Measurements from ENCODE around the gene TSPAN18.

TSPAN18 gene

GRCh38 chr11:44797051-44797450 is 70.3 kb downstream of the TSPAN18 start:
- DNase-seq (ENCODE audit: low read depth in 2 of 2): no peak

DNA sequence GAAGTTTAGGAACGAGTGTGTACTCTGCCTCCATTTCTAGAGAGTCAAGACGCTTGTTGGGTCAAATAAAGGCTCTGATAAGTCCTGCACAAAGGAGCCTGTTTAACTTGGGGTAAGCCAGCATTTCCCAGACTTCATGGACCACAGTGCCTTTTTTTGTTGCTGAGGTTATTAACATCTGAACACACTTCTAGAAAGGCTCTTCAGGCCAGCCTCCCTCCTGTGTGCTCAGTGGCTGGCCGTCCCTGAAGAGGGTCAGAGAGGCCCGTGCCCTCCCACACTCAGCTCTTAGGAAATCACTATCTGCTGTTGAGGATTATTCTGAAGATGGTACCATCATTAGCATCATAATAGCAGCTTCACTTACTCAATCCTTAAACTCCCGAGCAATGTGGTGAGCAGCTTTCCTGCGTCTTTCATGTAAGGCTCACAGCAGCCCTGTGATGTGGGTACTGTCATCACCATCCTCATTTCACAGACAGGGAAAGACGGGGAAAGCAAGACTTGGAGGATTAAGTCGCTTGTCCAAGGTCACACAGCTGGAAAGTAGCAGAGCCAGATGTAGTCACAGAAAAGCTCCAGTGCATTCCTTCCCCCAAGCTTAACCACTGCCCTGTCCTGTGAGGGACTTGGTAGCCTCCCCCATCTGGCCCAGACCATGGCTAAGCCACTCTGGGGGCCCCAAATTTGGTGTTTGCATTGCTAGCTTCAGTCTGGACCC is 71.3 kb downstream of the TSPAN18 start:
- no peak for DNase-seq (ENCODE audit: low read depth in 2 of 2)

- no peak for DNase-seq (ENCODE audit: low read depth in 2 of 2)
These were observed 71.8 kb downstream of the TSPAN18 start for GRCh38 chr11:44798607-44798972.

- no peak for DNase-seq (ENCODE audit: low read depth in 2 of 2)
These were observed 72.2 kb downstream of the TSPAN18 start for GRCh38 chr11:44799012-44799411.

DNA sequence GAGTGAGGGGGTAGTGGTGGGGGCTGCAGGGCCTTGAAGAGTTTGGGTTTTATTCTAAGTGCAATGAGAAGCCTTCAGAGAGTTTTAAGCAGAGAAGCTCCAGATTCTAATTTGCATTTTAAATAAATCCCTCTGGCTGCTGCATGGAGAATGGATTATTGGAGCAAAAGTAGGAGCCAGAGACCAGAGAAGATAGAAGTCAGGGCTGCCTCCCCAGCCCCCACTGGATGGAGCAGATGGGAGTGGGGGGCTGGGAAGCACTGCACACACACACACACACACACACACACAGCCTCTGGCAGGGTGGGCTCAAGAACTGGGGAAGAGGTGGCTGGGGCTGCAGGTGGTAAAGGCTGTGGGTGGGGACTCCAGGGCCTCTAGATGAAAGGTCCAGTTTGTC is 75.6 kb downstream of the TSPAN18 start:
- no peak for DNase-seq (ENCODE audit: low read depth in 2 of 2)

- DNase-seq (ENCODE audit: low read depth in 2 of 2): no peak
These were observed 76.2 kb downstream of the TSPAN18 start for GRCh38 chr11:44803009-44803408.

DNA sequence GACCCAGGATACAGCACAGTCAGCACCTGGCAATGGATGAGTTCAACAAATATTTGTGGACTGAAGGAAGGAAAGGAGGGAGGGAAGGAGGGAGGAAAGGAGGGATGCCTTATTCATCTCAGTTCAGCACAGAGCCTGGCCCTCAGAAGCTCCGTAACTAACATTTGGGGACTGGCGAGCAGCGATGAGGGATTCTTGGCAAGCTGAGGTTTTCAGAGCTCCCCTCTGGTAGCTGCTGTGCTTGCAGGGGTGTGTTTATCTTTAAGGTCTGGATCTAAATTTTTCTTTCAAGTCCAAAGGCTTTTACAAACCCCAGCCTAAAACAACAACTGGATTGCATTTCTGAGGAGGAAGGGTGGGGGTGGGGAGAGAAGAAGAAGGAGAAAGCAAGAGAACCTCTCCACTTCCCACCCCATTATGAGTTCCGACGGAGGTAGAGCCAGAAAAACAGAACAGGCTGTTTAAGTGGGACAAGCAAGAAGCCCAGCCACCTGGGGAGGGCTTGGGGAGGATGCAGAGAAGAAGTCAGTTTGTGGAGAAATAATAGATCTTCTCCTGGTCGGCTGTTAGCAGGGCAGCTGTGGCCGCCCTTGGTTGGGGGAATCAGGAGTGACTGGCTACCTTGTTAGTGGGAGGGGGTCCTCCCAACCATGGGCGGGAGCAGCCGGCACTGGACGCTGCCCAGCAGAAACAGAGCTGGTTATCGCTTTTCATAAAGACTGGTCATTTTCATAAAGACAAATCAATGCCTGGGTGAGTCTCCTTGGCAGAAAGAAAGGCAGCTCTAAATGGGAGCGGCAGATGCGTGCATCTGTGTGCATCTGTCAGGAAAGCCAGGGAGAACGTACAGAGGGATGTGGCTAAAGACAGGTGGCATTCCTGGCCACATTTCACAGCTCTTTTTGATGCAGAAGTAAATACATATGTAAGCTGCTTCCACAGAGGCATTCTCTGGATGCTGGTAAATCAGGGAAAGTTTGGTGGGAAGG is 78.0 kb downstream of the TSPAN18 start:
- no peak for DNase-seq (ENCODE audit: low read depth in 2 of 2)

- no peak for DNase-seq (ENCODE audit: low read depth in 2 of 2)
These were observed 78.8 kb downstream of the TSPAN18 start for GRCh38 chr11:44805596-44805995.

GRCh38 chr11:44808053-44808753 is 81.4 kb downstream of the TSPAN18 start:
- DNase-seq (ENCODE audit: low read depth in 2 of 2): no peak

DNA sequence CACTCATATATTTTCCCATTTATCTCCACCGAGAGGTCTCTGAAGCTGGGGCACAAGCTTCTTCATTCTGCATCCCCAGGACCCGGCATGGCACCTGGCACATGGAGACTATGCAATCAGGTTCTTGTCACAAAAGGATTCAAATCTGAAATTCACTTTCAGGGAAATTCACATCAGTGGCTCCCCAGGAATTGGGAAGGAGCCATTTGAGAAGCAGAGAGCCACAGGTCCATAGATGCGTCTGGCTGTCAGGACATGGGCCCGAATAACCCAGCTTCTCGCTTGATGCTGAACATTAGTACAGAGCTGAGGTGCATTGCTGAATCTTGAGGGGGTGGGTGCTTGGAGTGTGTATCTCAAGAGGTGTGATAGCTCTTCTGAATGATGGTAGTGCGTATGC is 82.5 kb downstream of the TSPAN18 start:
- DNase-seq (ENCODE audit: low read depth in 2 of 2): no peak

DNA sequence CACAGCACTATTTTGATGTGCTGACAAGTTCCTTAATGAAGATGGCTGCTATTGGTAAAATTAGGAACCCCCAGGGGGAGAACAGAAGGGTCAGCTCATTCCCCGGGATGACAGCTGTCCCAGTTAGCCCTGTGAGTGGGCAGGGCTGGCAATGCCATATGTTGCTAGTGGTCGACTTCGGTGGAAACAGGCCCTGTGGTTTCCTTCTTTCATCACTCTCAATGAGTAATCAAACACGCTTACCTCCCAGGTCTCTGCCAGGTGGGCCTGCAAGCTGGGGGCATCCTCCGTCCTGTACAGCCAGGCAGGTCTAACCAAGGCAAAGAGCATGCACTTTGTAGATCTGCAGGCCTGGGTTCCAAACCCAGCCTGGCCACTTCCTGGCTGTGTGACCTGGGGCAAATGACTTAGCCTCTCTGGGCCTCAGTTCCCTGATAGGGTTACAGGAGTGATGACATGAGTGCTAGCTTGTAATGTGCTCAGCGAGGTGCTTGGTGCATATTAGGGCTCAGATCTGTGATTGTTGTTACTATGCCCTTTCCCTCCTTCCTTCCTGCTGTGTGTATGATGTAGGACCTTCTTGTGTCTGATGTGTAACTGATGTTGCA is 85.2 kb downstream of the TSPAN18 start:
- DNase-seq (ENCODE audit: low read depth in 2 of 2): no peak

- no peak for DNase-seq (ENCODE audit: low read depth in 2 of 2)
These were observed 86.2 kb downstream of the TSPAN18 start for GRCh38 chr11:44812971-44813370.

DNA sequence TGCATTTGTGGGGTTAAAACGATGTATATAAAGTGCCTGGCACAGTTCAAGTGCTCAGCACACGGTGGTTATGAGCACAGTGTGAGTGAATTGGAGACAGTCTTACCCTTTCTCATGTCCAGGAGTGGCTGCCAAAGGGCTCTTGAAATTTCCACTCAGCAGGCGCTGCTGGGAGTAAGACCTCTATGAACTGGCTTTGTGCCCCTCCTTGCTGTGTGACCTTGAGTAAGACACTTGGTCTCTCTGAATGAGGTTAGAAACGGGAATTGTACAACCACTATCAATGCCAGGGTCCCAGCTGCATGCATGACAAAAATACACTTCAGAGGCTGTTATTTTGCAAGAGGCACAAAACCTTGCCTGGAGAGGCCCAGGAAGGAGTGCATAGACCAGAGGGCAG is 86.6 kb downstream of the TSPAN18 start:
- DNase-seq (ENCODE audit: low read depth in 2 of 2): no peak

DNA sequence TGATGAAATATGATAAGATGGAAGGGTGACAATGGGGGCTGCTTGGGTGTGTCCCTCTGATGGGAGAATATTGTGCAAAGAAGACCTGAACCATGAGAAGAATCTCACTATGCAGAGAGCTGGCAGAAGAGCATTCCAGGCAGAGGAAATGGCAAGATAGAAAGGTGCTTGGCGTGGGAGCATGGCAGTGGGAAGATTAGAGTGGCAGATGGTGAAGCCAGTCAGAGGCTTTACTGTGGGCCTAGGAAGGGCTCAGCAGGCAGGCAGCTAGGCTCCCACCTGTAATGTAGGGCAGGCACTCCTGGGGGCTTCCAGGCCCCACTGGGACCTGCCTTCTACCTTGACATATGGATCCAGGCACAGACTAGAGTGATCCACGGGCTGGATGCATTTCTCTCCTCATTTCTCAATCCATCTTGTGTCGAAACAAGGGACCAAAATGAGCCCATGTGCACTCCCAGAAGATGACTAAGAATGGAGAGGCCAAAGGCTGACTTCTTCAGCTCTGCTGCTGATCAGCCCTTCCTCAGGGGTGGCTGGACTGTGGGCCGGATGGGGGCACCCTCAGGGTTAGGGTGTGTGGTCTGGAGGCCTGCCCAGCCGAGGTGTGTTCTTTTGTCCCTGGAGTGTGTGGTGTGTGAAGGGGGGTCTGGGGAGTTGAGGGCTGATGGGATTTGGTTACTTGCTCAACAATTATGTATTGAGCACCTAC is 88.3 kb downstream of the TSPAN18 start:
- DNase-seq (ENCODE audit: low read depth in 2 of 2): no peak

- no peak for DNase-seq (ENCODE audit: low read depth in 2 of 2)
These were observed 89.2 kb downstream of the TSPAN18 start for GRCh38 chr11:44815917-44816456.

DNA sequence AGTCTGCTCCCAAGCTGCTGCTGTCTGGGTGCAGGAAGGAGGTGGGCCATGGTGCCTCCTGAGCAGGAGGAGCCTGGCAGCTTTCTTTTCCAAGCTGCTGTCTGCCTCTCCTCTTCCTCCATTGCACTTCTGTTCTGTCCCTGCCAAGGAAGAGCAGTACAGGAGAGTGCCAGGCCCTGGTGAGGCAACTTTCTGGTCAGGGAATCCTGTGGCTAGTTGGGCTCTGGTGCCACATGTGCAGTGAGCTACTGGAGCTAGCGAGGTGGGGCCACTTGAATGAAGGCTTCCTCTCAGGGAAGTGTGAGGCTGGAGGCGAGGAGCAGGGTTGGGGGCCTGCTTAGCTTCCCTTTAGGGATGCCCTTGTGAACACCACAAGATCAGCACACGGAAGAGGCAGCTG is 90.0 kb downstream of the TSPAN18 start:
- DNase-seq (ENCODE audit: low read depth in 2 of 2): no peak

DNA sequence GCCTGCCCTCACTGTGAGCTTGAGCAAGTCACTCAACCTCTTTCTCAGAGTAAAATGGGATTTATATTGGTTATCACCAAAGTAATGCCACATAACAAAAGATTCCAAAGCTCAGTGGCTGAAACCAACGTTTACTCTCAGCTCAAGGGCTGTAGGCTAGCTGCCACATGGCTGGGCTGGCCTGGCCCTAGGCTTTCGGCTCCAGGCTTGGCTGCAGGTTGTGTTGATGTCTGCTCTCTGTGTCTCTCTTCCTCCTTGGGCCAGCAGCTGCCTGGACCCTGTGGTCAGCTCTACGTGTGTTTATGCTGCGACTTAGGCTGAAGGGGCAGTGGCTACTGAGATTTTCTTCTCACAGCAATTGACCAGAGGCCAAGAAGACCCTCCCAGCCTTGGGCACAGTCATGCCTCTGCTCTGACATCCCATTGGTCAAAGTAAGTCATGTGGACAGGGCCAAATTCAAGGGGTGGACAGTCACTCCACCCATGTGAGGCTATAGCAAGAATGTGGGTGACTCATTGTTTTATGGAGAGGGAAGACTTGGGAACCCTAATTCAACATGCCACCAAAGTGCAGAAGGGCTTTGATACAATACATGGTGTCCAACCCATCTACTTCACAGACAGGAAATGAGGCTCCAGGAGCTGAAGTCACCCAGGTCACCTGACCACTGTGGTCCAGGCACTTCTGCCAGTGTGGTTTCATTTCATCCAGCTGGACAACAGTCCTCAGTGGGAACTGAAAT is 90.6 kb downstream of the TSPAN18 start:
- no peak for DNase-seq (ENCODE audit: low read depth in 2 of 2)

DNA sequence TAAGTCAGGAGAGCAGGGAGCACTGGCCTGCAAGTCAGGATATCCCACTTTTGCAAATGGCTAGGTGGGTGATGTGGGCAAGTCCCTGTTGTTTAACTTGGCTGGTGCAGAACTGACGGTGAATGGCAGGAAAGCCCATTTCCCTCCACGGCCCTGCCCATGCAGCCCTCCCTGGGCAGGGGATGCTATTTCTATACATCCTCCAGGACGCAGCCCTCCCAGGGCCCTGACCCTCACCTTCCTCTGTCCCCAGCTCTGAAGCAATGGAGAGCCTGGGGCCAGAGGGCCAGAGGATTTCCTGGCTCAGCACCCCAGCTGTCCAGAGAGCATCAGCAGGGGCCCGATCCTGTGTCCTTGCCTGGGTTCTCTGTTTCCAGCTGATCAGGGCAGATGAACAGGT is 91.3 kb downstream of the TSPAN18 start:
- no peak for DNase-seq (ENCODE audit: low read depth in 2 of 2)

GRCh38 chr11:44819346-44819745 is 92.6 kb downstream of the TSPAN18 start:
- no peak for DNase-seq (ENCODE audit: low read depth in 2 of 2)

- no peak for DNase-seq (ENCODE audit: low read depth in 2 of 2)
These were observed 95.6 kb downstream of the TSPAN18 start for GRCh38 chr11:44822369-44822768.
